ENCODE data around the gene CALN1. TPM values are rescaled to one million over a fixed set of nuclear protein-coding genes. Genes with fewer than 3 reads are reported as not detected.

Gene CALN1
- total RNA-seq, 4 donors from 2014 or later: 0.04 TPM; not detected in 3

DNA sequence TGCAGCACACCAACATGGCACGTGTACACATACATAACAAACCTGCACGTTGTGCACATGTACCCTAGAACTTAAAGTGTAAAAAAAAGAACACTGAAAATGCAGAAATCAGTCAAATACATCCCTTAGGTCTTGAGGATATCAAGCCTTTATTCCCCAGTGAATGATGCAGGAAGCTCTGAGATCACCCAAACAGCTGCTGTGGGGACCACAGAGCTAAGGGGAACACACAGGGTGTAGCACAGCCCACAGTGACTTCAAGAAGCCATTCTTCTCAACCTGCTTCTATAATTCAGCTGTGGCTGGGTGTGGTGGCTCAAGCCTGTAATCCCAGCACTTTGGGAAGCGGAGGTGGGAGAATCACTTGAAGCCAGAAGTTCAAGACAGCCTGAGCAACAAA lies 314.9 kb downstream of the CALN1 start:
- no peak for ATAC-seq
- Histone ChIP-seq H3K27ac (no peak overlapping the region), H3K4me1 (no peaks in the 10 kb centered on the region), H3K9me3 (no peaks in the 10 kb centered on the region), H3K36me3 (no peaks in the 10 kb centered on the region), H3K4me3 (no peak overlapping the region), H3K27me3 (no peaks in the 10 kb centered on the region)
- 76 to 80% methylated on average over 1 to 2 of the region's 3 CpGs for WGBS, 2 donors (ENCODE audit: low coverage in 1 of 2)
- TF ChIP-seq POLR2AphosphoS5 (IDR thresholded peaks at IDR 0.05) (no peak), EP300 (IDR thresholded peaks at IDR 0.05) (no peak), POLR2A (IDR thresholded peaks at IDR 0.05) (no peak)
- TF ChIP-seq, protein P1, sequence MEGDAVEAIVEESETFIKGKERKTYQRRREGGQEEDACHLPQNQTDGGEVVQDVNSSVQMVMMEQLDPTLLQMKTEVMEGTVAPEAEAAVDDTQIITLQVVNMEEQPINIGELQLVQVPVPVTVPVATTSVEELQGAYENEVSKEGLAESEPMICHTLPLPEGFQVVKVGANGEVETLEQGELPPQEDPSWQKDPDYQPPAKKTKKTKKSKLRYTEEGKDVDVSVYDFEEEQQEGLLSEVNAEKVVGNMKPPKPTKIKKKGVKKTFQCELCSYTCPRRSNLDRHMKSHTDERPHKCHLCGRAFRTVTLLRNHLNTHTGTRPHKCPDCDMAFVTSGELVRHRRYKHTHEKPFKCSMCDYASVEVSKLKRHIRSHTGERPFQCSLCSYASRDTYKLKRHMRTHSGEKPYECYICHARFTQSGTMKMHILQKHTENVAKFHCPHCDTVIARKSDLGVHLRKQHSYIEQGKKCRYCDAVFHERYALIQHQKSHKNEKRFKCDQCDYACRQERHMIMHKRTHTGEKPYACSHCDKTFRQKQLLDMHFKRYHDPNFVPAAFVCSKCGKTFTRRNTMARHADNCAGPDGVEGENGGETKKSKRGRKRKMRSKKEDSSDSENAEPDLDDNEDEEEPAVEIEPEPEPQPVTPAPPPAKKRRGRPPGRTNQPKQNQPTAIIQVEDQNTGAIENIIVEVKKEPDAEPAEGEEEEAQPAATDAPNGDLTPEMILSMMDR (IDR thresholded peaks at IDR 0.05): no peak

DNA sequence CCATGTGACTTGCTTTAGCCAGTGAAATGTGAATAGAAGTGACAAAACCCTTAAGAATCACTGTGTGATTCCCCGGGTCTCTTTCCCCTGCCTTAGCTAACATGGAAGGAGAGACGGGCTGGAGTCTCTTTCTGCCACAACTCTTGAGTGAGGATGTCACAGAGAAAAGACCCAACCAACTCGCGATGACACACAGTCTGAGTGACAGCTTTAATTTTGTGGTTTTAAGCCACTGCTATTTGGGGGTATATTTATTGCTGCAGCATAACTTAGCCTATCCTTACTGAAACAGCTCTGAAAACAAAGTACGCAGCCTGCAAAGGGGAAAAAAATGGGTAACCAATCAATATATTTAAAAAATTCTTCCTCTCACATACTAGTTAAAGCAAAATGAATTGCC lies 319.4 kb downstream of the CALN1 start:
- Histone ChIP-seq H3K27ac (no peak overlapping the region), H3K9me3 (peaks cover 0 to 9% (median 0%) of the 10 kb centered on the region in 3 donors), H3K4me3 (no peak overlapping the region), H3K36me3 (no peaks in the 10 kb centered on the region), H3K27me3 (no peaks in the 10 kb centered on the region), H3K4me1 (no peaks in the 10 kb centered on the region)
- 72 to 75% methylated on average over 5 of the region's 5 CpGs for WGBS, 2 donors (ENCODE audit: low coverage in 1 of 2)
- no peak for ATAC-seq
- TF ChIP-seq POLR2A (IDR thresholded peaks at IDR 0.05): no peak
- TF ChIP-seq POLR2AphosphoS5 (IDR thresholded peaks at IDR 0.05): no peak
- TF ChIP-seq, protein P1 (IDR thresholded peaks at IDR 0.05): no peak
- no peak for TF ChIP-seq EP300 (IDR thresholded peaks at IDR 0.05)

- Histone ChIP-seq H3K4me3 (no peak overlapping the region), H3K27me3 (no peaks in the 10 kb centered on the region), H3K9me3 (peaks cover 0 to 9% (median 0%) of the 10 kb centered on the region in 3 donors), H3K36me3 (no peaks in the 10 kb centered on the region), H3K4me1 (no peaks in the 10 kb centered on the region), H3K27ac (no peak overlapping the region)
- TF ChIP-seq, protein P1 (IDR thresholded peaks at IDR 0.05): no peak
- no peak for TF ChIP-seq POLR2A (IDR thresholded peaks at IDR 0.05)
- no peak for TF ChIP-seq EP300 (IDR thresholded peaks at IDR 0.05)
- no peak for TF ChIP-seq POLR2AphosphoS5 (IDR thresholded peaks at IDR 0.05)
- 69 to 70% methylated on average over 4 to 5 of the region's 5 CpGs for WGBS, 2 donors (ENCODE audit: low coverage in 1 of 2)
- no peak for ATAC-seq
Measured at GRCh38 chr7:72087926-72088325, 324.2 kb downstream of the CALN1 start.

- no peaks in the 10 kb centered on the region for H3K27me3 ChIP-seq
- no peaks in the 10 kb centered on the region for H3K36me3 ChIP-seq
- no peak for TF ChIP-seq EP300 (IDR thresholded peaks at IDR 0.05)
- TF ChIP-seq, protein P1 (IDR thresholded peaks at IDR 0.05): no peak
- no peak for TF ChIP-seq POLR2A (IDR thresholded peaks at IDR 0.05)
- TF ChIP-seq POLR2AphosphoS5 (IDR thresholded peaks at IDR 0.05): no peak
- H3K4me3 ChIP-seq: no peak overlapping the region
- ATAC-seq: no peak
- no peak overlapping the region for H3K27ac ChIP-seq
- H3K9me3 ChIP-seq: no peaks in the 10 kb centered on the region
- WGBS, 2 donors (ENCODE audit: low coverage in 1 of 2): 59 to 73% methylated on average over 7 of the region's 7 CpGs
- H3K4me1 ChIP-seq: no peaks in the 10 kb centered on the region
Measured at GRCh38 chr7:72080865-72081510, 331.1 kb downstream of the CALN1 start.

DNA sequence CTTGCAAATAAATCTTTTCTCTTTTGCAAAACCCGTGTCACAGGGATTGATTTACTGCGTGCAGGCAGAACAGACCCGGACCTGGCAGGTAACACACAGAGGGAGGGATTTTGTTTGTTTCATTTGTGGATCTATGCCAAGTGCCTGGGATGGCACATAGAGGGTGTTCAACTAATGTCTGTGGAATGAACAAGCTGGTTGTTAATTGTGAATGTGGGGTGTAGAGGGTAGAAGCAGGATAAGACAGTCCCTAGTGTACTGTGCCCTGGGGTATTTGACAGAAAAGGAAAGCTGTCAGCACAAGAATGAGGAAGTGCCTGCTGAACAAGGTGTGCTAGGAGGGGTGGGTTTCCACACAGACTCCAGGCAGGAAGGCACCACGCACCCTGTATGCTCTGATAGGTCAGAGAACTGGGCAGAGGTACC lies 331.8 kb downstream of the CALN1 start:
- ATAC-seq: no peak
- H3K9me3 ChIP-seq: no peaks in the 10 kb centered on the region
- no peaks in the 10 kb centered on the region for H3K36me3 ChIP-seq
- TF ChIP-seq, protein P1 (IDR thresholded peaks at IDR 0.05): no peak
- TF ChIP-seq EP300 (IDR thresholded peaks at IDR 0.05) (no peak), POLR2A (IDR thresholded peaks at IDR 0.05) (no peak), POLR2AphosphoS5 (IDR thresholded peaks at IDR 0.05) (no peak)
- no peaks in the 10 kb centered on the region for H3K27me3 ChIP-seq
- no peak overlapping the region for H3K4me3 ChIP-seq
- no peak overlapping the region for H3K27ac ChIP-seq
- 44 to 83% methylated on average over 1 to 4 of the region's 4 CpGs for WGBS, 2 donors (ENCODE audit: low coverage in 1 of 2)
- H3K4me1 ChIP-seq: no peaks in the 10 kb centered on the region

Measured in gastroesophageal sphincter (tissue), 4 donors.